Stimulated activated CD8-positive, alpha-beta memory T cell treated with anti-CD3 and anti-CD28 coated beads, Interleukin-2, amount 100 ng/mL, for 1 hour (primary cell): Measurements from ENCODE around the gene SLC35F2.
"Not testable (repeated sequence)": the region's sequence is repeated elsewhere in the genome, so short reads cannot be mapped to it uniquely, and the experiment has no call there.

Experiments
- DNase-seq, 2 donors: peaks; one replicate each; pipeline ENCODE4 v3.0.0-alpha.2; 2020; ENCODE audit warnings: low read depth in 2 of 2

The SLC35F2 gene

DNA sequence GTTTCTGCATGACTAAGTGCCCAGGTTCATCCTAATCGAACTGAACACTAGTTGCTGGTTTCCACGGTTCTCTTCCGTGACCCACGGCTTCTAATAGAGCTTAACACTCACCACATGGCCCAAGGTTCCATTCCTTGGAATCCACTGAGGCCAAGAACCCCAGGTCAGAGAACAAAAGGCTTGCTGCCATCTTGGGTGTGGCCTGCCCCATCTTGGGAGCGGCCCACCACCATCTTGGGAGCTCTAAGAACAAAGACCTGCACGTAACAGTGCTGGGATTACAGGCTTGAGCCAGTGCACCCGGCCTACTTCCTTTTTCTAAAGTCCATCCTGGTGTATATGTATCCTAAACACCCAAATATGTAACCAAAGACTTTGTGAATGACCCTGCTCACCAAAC is 68.8 kb downstream of the SLC35F2 start:
- DNase-seq: no peak

DNA sequence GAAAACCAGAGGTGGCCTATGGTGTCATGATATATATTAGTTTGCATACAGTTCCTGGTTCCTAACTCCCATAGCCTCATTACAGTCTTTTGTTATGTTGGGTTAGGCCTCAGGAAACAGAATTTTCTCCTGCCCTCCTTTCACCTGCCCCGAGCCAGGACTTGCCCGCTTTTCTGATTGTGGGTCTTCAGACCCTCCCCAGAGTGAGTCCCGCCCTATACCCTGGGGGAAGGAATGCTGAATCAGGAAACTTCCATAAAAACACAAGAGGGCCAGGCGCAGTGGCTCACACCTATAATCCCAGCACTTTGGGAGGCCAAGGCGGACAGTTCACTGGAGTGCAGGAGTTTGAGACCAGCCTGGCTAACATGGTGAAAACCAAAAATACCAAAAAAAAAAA is 70.9 kb downstream of the SLC35F2 start:
- DNase-seq: no peak

DNA sequence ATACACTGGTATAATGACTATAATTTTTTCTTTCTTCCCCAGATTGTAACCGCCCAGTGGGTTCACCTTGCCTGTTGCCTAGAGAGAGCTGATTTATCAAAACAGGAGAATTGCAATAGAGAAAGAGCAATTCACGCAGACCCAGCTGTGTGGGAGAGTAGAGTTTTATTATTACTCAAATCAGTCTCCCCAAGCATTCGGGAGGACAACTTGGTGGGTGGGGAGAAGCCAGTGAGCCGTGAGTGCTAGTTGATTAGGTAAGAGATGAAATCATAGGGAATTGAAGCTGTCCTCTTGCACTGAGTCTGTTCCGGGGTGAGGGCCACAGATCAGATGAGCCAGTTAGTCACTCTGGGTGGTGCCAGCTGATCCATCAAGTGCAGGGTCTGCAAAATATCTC is 73.2 kb downstream of the SLC35F2 start:
- no peak for DNase-seq

DNA sequence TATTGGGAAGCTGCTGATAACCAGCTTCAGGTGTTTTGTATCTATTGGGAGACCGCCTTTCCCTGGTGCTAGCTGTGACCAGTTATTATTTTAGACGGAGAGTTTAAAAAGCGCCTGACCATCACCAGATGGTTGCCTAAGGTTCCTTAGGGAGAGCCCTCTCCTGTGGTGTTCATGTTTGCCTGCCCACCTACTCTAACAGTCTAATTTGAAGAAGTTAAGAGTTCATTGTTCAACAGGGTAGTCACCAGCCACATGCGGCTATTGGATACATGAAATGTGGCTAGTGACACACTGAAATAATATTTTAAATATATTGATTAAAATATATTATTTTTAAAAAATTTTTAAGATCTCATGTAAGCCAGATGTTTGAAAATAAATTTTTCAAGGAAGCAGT is 75.5 kb downstream of the SLC35F2 start:
- no peak for DNase-seq

DNA sequence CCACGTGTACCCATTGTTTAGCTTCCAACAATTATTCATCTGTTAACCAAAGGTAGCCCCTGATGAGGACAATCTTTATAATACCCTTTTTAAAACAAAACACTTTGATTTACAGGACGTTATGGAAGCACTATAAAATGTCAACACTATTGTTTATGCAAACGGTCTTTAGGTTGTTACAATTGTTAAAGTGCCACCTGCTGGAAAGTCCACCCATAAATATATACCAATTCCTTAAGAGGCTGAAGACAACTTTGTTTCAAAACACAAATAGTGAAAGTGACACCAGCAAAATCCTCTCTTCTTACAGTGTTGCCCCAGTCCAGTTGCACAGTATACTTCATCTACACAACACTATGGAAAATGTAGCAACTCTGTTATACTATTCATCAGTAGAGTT is 77.8 kb downstream of the SLC35F2 start:
- DNase-seq: no peak

- no peak for DNase-seq
These were observed 78.5 kb downstream of the SLC35F2 start for GRCh38 chr11:107780136-107780535.

DNA sequence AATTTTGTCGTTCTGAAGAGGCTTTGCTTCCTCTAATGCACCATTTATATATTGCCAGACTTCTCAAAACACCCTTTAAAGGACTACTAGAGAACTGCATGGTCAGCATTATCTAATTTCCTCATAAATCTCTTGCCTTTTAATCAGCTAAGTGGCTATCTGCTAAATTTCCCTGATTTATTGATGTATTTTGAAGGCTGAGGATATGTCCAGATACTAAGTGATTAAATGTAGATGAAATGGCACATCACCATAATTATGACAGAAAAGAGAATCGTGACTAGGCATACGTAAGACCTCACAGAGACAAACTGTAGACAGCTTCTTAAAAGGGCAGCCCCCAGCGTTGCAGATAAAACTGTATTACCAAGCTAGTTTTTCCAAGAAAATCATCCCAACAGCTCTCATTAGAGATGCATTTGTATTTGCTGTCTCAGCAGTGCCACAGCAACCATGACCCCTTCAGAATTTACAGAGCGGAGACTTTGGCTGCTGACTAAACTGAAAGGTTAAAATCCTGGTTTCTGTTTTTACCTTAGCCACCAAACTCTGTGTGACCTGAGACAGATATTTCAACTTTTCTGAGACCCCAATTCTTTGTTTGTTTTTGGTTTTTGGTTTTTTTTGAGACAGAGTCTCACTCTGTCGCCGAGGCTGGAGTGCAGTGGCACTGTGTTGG is 79.6 kb downstream of the SLC35F2 start:
- DNase-seq: no peak

GRCh38 chr11:107777110-107777509 is 81.5 kb downstream of the SLC35F2 start:
- DNase-seq: no peak

- DNase-seq: no peak
These were observed 82.5 kb downstream of the SLC35F2 start for GRCh38 chr11:107776062-107776461.

DNA sequence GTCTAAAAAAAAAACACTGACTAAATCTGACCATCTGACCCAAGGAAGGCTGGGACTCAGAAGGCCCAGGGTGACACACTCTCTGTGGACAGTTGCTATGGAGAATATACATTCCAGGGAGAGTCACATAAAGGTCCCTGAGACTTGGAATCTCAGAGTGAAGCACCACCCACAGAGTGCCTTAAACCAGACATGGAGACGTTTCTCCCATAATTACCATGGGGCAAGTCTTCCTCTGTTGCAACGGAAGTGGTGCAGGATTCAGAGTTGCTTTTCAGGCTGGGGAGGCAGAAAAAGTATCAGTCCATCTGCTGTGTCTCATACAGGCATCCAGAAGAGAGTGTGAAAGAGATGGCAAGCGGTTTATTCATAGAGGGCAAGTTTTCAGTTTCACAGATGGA is 88.0 kb downstream of the SLC35F2 start:
- no peak for DNase-seq

- no peak for DNase-seq
These were observed 89.4 kb downstream of the SLC35F2 start for GRCh38 chr11:107769189-107769588.

GRCh38 chr11:107758719-107759355 is 99.8 kb downstream of the SLC35F2 start:
- not testable (repeated sequence) for DNase-seq

GRCh38 chr11:107757661-107758060 is 100.9 kb downstream of the SLC35F2 start:
- no peak for DNase-seq

DNA sequence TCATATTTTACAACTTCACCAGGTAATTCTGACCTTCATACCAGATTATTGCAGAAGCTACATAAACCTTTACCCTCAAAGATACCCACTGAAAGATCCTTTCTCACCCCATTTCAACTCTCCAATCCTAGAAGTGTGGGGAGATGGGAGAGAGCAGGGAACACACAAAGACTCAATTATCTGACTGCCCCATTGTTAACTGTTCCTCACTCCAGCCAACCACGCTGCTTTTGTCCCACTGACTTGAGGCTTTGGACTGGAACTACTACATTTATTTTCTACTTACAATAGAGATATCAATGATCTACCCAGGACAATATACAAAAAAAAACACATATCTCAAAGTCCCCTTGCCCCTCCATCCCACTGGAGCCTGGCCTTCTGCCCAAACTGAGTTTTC is 102.0 kb downstream of the SLC35F2 start:
- DNase-seq: no peak

- DNase-seq: no peak
These were observed 105.4 kb downstream of the SLC35F2 start for GRCh38 chr11:107752949-107753822.

DNA sequence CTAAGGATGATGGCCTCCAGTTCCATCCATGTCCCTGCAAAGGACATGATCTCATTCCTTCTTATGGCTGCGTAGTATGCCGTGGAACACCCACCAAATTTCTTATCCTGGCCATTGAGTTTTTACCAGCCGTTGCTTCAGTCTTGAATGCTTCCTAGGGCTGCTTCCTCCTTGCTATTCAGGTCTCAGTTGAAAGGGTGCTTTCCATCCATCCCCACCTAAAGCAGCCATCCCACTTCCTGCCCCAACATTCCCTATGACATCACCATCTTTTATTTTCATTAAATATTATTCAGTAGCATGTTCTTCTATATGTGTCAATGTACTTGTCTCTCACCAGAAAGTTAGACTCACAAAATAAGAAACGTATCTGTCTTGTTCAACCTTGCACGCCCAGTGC is 106.1 kb downstream of the SLC35F2 start:
- no peak for DNase-seq

GRCh38 chr11:107751082-107751481 is 107.5 kb downstream of the SLC35F2 start:
- no peak for DNase-seq

DNA sequence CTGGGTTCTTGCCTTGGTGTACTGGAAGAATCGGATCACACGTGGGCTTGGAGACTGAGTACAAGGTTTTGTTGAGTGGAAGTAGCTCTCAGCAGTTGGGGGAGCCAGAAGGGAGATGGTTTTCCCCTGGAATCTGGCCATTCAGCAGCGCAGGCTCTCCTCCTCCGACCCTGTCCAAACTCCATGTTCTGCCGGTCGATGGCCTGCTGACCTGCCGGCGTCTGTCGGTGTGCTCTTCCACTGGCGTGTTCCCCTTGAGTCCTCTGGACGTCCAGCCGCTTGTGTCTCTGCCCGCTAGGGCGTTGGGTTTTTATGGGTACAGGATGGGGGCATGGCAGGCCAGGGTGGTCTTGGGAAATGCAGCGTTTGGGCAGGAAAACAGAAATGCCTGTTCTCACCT is 108.3 kb downstream of the SLC35F2 start:
- DNase-seq: no peak

- DNase-seq: no peak
These were observed 111.0 kb downstream of the SLC35F2 start for GRCh38 chr11:107747622-107748021.

DNA sequence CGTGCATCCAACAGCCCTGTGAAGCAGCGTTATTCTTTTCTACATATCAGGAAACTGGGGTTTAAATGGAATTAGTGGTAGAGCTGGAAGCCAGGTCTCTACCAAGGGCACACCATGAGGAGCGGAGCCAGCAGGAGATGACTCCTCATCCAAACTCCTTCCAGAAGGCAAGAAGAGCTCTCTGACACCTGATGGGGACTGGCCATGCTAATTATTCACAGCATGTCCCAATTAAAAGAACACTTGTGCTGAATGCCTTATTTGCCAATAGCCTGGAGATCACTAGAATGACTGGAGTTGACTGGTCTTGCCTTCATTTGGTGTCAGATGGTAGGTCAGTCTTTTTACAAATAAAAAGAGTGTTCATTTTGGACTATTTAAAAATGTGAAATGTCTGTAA is 113.9 kb downstream of the SLC35F2 start:
- no peak for DNase-seq

DNA sequence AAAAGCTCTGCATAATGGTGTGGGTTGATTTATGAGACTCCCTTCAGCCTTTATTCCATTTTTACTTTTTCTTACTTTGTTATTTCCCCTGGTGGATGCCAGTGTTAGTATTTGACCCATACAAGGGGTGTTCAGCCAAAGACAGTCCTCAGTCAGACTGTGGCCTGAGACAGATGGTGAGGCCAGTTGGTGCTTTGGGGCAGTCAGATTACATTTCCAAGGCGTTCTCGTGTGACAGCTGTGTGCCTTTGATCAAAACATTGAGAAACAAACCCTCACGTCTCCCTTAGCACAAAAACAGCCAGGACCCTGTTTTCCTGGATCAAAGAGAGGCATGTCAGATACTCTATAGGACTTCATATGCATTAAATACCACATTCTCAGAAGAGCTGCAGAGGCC is 115.4 kb downstream of the SLC35F2 start:
- DNase-seq: no peak

DNA sequence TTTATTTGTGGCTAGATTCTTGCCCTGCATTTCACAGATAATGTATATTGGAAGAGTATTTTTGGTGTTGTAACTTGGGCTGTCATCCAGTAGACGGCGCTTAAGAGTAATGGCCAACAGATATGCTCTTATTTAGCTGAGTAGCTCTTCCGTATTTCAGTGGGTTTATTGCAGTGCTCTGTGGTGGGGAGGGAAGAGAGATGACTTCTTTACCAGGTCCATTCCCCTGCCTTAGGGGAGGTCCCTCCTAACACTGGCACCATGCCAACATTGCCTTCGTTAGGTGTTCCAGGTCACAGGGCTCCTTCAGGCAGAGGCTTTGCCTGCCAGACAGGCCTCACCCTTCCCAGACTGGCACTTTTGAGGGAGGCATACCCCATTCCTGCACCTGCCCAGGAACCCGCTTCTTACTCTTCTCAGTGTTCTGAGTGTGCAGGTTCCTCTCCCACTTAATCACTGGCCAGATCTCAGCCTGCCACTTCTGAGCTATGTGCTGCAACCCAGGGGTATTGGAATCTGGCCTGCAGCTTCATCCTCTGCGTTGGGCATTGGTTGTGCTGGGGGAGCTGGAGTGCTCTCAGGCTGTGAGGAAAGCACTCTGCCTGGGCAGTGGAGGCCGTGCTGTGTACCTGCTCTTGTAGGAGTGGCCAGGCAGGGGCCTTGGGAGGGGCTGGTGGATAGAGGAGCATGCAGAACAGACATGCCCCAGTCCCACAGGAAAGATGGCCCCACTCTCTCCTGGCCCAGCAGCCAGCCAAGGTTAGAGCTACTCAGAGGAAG is 117.4 kb downstream of the SLC35F2 start:
- no peak for DNase-seq
